GM03348 (cell line): ENCODE measurements around the gene SIGLEC8.
"Not testable (repeated sequence)": the region's sequence is repeated elsewhere in the genome, so short reads cannot be mapped to it uniquely, and the experiment has no call there.

ENCODE experiments used
- DNase-seq: peaks from one replicate; pipeline ENCODE4 v3.0.0; 2012; ENCODE audit warnings: low spot score

SIGLEC8 gene

GRCh38 chr19:51458051-51458645, at the start of gene SIGLEC8:
TSS of gene SIGLEC8 (minus strand) at chr19:51458454. CDS start at chr19:51458387, 67 bp downstream.
- no peak for DNase-seq

DNA sequence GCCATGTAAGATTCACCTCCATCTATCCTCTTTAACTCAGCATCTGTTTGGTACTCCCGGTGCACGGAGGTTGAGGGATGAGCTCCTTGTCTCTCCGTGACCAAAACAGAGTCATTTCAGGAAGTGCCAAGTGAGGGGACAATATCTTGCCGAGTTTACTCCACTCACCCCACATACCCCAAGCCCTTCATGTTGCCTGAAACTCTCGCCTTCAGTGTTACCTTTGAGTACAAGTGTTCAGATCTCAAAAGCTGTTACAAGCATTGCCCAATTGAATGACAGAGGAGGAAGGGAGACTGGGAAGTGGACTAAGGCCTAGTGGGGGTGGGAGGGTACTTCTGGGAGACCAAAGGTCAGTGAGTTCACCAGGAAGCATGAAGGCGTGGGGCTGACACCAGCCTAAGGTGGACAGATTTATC, 49.4 kb upstream of the SIGLEC8 start:
- no peak for DNase-seq

DNA sequence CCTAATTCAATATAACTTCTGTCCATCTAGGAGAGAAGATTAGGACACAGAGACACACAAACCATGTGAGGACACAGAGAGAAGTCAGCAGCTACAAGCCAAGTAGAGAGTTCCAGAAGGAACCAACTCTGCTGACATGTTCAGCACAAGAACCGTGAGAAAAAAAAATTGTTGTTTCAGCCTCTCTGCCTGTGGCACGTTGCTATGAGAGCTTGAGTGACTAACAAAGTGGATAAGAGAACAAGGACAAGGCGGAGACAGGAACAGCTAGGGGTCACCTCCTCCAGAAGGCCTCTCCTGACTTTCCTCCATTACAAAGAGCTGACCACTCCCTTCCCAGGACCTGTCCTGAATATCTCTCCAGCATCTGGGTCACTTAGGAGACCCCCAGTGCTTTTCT, 48.9 kb upstream of the SIGLEC8 start:
- DNase-seq, result no peak

GRCh38 chr19:51505904-51506303, 47.6 kb upstream of the SIGLEC8 start:
- no peak for DNase-seq

DNA sequence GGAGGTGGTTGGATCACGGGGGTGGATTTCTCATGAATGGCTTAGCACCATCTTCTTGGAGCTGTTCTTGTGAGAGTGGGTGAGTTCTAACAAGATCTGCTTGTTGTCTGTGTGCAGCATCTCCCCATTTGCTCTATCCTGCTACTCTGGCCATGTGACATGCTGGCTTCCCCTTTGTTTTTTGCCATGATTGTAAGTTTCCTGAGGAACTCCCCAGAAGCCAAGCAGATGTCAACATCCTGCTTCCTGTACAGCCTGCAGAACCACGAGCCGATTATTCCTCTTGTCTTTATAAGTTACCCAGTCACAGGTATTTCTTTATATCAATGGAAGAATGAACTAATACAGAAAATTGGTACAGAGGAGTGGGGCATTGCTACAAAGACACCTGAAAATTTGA, 45.6 kb upstream of the SIGLEC8 start:
- no peak for DNase-seq

- DNase-seq, result no peak
Measured at GRCh38 chr19:51503286-51503817, 45.1 kb upstream of the SIGLEC8 start.

- no peak for DNase-seq
Measured at GRCh38 chr19:51501594-51502263, 43.5 kb upstream of the SIGLEC8 start, which contains the start of gene SIGLEC12. TSS of gene SIGLEC12 (minus strand) at chr19:51501800. CDS start at chr19:51501733, 67 bp downstream.

GRCh38 chr19:51500931-51501330, 42.7 kb upstream of the SIGLEC8 start:
- not testable (repeated sequence) for DNase-seq

- no peak for DNase-seq
Measured at GRCh38 chr19:51497666-51498065, 39.4 kb upstream of the SIGLEC8 start.

DNA sequence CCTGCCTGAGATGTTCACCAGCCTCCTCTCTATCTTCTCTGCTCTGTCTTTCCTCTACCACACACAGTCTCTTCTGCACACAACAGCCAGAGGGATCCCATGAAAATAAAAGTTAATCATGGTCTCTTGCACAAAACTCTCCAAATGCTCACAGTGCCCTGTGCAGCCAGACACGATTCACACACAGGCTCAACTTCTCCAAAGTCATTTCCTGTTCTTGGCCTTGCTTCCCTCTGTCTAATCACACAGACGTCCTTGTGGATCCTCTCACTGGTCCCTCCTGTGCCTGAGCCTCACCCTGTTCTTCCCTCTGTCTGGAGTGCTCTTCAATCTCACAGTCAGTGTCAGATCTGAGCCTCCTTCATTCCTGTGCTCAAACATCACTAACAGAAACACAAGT, 35.5 kb upstream of the SIGLEC8 start:
- no peak for DNase-seq

DNA sequence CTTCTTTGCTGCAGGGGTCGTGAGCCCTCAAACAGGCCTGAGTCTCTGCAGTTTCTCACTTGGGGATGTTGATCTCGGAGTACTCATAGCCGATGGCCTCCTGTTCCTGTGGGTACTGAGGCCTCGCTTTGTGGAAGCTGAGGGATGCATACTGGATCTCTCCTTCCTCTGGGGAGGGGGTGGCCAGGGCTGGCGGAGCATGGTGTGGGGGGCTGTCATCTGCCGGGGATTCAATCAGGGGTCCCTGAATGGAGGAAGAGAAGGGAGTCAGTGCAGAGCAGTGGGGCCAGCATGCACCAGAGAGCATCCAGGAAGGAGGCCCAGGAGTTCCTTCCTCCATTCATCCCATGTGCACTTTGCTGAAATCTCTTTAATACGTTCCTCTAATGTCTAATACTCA, 33.3 kb upstream of the SIGLEC8 start:
- DNase-seq, result no peak

- DNase-seq, result no peak
Measured at GRCh38 chr19:51490676-51491075, 32.4 kb upstream of the SIGLEC8 start.

- DNase-seq, result no peak
Measured at GRCh38 chr19:51489113-51489512, 30.9 kb upstream of the SIGLEC8 start.

DNA sequence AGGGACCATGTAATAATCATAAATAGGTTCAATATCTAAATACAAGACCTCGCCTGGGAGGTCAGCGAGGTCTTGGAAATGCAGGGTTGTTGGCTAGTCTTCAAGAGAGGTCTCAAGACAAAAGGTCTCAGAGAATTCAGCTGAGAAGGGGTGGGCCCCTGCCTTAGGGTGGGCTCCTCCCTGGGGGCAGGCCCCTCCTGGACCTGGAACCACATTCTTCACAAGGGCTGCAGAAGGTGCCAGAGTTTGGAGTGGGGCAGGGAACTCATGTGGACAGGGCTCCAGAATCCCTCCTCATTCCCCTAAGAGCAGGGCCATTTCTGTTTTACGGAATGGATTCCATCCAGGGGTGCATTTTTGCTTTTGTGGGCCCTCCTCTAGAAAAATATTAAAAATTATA, 30.2 kb upstream of the SIGLEC8 start:
- DNase-seq, result no peak

DNA sequence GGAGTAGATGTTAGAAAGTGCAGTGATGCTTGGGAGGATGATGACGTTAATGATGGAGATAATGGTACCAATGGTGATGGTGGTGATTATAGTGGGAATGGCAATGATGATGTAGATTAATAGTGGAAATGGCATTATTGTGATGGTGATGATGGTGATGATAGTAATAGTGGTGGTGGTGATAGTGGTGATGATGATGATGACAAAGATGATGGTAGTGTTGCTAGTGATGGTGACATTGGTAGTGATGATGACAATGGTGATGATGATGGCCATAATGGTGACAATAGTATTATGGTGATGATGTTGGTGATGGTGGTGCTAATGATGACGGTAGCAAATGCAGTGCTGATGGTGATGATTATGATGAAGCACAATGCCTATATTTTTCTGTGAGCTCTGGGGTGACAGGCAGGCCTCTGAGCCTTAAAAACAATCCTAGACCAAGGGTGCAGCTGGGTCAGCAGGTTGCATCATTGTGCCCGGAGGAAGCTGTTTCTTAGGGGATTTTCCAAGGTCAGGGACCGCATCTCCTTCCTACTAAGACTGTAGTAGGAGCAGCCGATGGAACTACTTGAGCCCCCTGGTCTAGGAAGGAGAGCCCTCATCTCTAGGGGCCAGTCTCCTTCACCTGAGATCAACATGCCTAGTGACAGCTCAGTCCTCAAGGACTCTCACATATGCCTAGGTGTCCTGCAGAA, 27.9 kb upstream of the SIGLEC8 start:
- no peak for DNase-seq

DNA sequence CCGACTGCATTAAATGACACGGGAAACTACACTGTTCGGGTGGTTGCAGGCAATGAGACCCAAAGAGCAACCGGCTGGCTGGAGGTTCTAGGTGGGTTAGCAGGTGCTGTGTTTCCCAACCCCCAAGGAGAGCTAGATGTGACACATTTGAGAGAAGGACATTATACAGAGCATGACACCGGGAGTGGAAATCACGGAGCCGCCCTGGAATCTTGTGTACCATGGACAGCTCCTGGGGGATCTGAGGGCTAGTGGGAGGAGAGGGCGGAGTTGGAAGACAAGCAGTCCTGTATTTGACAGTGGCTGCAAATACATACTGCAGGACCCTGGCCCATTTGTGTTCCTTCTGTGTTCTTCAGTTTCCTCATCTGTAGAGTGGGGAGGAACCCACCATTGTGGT, 22.3 kb upstream of the SIGLEC8 start:
- DNase-seq, result no peak

DNA sequence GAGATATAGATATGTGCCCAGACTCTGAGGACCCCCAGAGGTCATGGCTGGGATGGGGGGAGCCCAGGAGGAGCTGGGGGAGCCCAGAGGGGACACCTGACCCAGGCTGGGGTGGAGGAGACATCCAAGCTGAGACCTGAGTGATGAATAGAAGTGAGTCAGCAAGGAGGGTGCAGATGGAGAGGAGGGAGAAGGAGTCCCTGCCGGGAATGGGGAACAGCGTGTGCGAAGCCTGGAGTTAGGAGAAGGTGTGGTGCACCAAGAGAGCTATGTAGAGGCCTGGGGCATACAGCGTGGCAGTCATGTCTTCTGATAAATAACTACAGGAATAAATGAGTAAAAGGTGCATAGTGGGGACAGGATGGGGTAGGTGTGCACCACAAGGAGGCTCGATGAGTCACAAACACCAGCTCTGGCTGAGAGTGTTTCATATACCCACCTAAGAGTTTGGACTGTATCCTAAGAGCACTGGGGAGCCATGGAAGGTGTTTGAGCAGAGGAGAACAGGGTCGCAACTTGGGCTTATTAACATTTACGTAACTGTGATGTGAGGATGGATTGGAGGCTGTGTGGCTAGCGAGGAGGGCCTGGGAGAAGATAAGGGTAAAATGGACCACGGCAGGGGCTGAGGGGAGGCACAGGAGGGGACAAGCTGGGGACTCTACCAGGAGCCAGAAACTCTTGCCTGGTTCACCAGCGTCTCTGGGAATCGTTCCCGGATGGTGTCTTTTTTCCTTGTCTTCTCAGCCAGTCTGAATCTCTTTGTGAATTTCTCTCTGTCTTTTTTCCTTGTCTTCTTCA, 21.5 kb upstream of the SIGLEC8 start:
- DNase-seq, result no peak

DNA sequence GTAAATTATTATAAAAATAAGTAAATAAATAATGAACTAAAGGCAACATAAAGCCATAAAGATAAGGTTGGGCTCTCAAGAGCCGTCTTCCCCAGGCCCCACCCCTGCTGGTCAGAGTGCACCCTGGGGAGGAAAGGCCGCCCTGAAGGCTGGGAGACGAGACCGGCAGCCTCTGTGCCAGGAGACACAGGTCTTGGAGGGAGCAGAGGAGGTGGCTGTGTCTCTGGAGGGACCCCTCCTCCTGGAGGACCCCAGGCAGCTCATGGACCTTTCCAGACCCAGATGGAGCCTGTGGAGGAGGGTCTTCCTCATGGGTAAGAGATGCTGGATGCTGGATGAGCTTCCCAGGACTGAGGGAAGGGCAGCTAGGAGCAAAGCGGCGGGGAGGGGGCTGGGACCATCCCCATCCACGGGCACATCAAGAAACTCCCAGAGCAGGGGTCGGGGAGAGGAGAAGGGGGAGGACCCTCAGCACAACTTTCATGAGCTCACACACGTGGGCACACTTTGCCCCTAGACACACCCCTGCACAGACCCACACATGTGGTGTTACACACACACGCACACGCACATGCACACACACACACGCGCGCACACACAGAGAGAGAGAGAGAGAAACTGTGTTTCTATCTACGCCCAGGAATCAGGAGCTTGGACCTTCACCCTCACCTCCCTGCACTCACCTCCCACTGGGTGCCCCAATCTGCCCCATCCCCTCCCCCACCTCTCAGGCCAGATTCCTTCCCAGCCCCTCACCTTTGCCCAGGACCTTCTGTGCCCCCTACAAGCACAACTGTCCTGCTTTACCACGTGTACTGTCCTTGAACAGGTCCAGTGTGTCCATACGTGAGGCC, 20.4 kb upstream of the SIGLEC8 start, which contains the start of gene CEACAM18:
Gene CEACAM18 (plus strand): TSS at position 159 of the 854 bp plus-strand sequence.
- no peak for DNase-seq

- DNase-seq, result no peak
Measured at GRCh38 chr19:51477344-51477743, 19.1 kb upstream of the SIGLEC8 start.

DNA sequence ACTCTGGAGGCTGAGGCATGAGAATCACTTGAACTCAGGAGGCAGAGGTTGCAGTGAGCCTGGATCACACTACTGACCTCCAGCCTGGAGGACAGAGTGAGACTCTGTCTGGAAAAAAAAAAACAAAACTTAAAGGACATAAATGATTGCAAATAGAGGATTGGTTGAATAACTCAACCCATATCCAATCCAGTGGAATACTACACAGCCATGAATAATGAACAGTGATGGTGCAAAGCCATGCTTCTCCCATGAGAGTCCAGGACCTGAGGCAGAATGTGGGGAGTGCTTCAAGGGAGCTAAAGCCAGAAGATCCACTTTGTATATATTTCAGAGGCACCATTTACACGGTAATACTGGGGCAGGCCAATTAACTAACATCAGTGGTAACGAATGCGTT, 17.9 kb upstream of the SIGLEC8 start:
- DNase-seq, result no peak
